COR-L47 (cell line): ENCODE measurements around the gene AQP5.
"Not testable (repeated sequence)": the region's sequence is repeated elsewhere in the genome, so short reads cannot be mapped to it uniquely, and the experiment has no call there.

Experiments used
- DNase-seq: peaks from one replicate; lab custom pipeline; 2025; lab: John Stamatoyannopoulos, UW

Gene AQP5

DNA sequence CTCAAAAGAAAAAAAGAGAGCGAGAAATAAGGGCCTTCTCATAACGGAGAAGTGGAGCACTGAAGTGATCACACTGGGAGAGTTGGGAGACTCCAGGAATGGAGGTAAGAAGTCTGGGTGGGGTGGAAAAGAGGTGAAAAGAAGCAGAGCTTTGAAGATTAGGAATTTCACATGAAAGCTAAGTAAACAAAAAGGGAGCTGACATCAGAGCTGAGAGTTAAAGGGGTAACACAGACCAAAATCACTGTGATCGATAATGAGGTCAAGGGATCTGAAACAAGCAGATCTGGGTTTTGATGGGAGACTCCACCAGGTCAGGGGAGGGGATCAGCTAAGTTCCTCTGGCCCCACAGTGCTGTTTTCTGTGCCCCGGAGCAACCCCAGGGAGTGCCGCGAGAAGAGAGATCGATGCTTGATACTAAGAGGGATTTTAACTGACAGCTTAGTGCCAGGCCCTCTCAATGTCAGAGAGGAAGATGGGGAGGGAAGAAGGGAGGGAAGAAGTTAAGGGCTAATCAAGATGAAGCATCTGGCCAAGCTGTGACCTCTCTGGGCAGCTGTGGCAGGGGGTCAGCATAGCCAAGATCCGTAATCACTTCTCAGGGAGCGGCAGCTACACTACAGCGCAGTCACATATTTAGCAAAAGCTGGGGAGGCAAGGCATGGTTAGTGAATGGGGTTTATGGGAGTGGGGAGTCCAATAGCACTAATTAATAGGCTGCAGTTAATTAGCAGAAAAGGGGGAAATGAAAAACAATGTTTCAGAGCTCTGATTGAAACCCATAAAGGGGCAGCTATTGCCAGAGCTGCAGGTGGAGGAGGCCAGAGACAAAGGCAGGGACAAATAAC lies 19.1 kb downstream of the AQP5 start:
- no peak for DNase-seq

- no peak for DNase-seq
Observed at GRCh38 chr12:49982246-49983087, 20.8 kb downstream of the AQP5 start.

DNA sequence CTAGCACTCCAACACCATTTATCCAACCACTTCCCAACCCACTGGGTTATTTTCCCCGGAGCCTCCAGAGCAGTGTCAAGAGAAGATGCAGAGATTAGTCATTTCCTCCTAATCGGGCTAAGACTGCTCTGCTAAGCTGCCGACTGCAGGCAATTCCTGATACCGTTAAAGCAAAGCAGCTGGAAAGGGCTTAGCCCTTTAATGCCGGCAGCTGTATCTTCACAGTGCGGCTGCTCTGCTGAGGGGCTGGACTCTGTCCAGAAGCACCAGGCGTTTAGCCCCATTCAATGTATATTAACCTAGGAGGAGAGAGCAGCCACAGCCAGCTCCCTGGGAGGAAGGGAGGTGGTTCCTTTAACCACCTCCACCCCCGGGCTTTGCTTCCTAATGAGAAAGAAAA lies 22.2 kb downstream of the AQP5 start:
- DNase-seq = peak; percentile 33

GRCh38 chr12:49984476-49985359 lies 23.0 kb downstream of the AQP5 start:
- no peak for DNase-seq

- peak; percentile 45 for DNase-seq
Observed at GRCh38 chr12:49985981-49986380, 24.3 kb downstream of the AQP5 start.

GRCh38 chr12:49986476-49986875 lies 24.8 kb downstream of the AQP5 start:
- DNase-seq = not testable (repeated sequence)

DNA sequence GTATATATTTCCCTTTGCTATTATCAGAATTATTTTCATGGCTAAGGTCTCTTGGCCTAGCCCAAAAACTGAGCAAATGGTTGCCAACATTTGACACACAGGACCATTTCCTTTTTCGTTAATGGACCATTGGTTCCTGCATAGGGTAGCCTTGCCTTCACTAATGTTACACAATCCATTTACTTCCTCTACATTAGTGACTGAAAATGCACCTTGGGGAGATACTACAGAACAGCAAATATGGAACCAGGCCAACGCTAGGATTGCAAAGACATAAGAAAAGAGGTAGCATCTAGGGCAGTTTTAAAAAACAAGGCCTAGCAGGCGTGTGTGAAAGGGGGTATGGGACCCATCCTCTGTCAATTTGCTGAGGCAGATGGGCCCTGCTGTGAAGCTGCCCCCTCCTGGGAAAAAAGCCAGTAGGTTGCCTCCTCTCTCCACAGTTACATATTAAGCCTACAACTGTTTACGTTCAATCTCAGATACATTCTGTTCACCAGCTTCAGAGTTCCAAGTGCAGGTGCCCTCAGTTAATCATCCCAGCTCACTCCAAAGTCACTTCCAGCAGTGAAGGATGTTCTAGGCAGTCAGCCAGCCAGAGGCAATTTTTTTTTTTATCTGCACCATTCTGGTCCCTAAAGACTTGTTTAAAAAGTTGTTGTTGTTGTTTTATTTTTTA lies 26.1 kb downstream of the AQP5 start:
- no peak for DNase-seq

- not testable (repeated sequence) for DNase-seq
Observed at GRCh38 chr12:49989400-49989799, 27.7 kb downstream of the AQP5 start.

- no peak for DNase-seq
Observed at GRCh38 chr12:49990273-49990672, 28.6 kb downstream of the AQP5 start.

GRCh38 chr12:49998453-49998852 lies 36.8 kb downstream of the AQP5 start:
- no peak for DNase-seq

GRCh38 chr12:50003595-50003994 lies 41.9 kb downstream of the AQP5 start:
- DNase-seq = no peak

DNA sequence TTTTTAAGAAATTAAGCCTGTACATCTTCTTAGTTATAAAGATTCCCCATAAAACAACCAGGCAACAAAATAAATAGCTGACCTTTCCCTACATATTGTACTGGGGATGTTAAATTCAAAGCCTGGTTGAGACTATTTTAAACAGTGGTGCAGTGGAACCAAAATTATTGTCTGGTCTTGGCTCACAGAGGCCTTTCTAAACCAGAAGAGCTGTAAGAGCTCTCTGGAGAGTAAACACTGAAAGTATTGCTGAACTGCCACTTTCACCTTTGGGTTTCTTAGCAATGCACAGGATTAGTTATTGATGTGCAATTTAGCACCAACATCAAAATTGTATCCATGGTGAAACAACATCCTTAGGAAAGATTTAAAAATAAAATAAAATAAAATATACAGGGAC lies 43.0 kb downstream of the AQP5 start:
- DNase-seq = no peak

DNA sequence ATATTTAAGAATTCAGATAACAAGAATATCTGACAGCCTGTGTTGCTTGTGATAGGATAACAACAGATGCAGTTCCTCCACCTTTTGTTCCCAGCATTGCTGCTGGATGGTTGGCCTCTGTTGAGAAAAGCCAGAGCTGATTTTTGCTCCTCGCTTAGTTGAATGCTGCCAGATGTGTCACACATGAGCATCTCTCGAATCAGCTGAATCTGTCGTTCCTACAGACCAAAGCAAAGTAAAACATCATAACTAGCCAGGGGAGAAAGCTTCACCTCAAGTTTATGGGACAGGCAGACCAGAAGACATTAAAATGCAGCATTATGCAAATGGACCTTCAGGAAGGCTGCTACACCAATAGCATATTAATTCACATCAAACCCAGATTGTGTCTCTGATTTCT lies 43.5 kb downstream of the AQP5 start:
- DNase-seq = no peak

- no peak for DNase-seq
Observed at GRCh38 chr12:50006280-50006679, 44.6 kb downstream of the AQP5 start.

- DNase-seq = no peak
Observed at GRCh38 chr12:50006754-50007442, 45.2 kb downstream of the AQP5 start.

GRCh38 chr12:50013361-50014147 lies 51.9 kb downstream of the AQP5 start:
- DNase-seq = no peak

DNA sequence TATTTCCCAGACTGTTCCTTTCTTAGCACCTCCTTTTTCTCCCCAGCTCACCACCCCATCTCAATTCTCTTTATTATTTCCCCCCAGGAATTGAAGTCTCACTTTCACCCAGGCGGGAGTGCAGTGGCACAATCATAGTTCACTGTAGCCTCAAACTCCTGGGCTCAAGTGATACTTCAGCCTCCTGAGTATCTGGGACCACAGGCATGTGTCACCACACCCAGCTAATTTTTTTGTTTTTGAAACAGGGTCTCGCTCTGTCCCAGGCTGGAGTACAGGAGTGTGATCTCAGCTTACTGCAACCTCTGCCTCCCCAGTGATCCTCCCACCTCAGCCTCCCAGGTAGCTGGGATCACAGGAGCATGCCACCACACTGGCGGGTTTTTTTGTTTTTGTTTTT lies 52.7 kb downstream of the AQP5 start:
- no peak for DNase-seq
